ENCODE results near the gene TMPRSS9. TPM values are rescaled to one million over a fixed set of nuclear protein-coding genes. Genes with fewer than 3 reads are reported as not detected.

Gene TMPRSS9
- total RNA-seq, 1 donor from 2014 or later, result not detected

DNA sequence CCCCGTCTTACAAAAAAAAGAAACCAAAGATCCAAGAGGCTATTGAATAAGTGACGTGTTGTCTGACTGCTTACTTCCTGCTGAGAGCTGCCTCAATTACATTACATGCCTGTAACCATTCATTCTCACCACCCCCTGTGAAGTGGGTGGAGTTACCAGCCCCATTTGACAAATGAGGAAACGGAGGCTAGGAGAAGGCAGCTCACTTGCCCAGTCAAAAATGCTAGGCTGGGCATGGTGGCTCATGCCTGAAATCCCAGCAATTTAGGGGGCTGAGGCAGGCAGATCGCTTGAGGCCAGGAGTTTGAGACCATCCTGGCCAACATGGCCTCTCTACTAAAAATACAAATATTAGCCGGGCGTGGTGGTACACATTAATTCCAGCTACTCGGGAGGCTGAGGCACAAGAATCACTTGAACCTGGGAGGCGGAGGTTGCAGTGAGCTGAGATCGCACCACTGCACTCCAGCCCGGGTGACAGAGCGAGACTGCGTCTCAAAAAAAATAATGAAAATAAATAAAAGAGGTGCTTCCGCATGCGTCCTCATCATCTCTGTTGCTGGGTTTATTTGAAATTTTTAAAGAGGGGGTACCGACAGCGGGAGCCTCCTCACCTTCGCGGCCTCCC is 32.2 kb upstream of the TMPRSS9 start:
- Histone ChIP-seq H3K4me3 (peak overlapping the region; percentile 97), H3K27me3 (ENCODE audit: low read depth) (no peaks in the 10 kb centered on the region), H3K4me1 (peaks cover 63% of the 10 kb centered on the region), H3K9me3 (replicated peaks) (no peaks in the 10 kb centered on the region), H3K36me3 (peaks cover 20% of the 10 kb centered on the region), H3K27ac (replicated peaks) (peak overlapping the region; percentile 88)
- DNase-seq, result no peak
- intact Hi-C loops (cut with micrococcal nuclease), result no loop called here
- TF ChIP-seq, protein P1, sequence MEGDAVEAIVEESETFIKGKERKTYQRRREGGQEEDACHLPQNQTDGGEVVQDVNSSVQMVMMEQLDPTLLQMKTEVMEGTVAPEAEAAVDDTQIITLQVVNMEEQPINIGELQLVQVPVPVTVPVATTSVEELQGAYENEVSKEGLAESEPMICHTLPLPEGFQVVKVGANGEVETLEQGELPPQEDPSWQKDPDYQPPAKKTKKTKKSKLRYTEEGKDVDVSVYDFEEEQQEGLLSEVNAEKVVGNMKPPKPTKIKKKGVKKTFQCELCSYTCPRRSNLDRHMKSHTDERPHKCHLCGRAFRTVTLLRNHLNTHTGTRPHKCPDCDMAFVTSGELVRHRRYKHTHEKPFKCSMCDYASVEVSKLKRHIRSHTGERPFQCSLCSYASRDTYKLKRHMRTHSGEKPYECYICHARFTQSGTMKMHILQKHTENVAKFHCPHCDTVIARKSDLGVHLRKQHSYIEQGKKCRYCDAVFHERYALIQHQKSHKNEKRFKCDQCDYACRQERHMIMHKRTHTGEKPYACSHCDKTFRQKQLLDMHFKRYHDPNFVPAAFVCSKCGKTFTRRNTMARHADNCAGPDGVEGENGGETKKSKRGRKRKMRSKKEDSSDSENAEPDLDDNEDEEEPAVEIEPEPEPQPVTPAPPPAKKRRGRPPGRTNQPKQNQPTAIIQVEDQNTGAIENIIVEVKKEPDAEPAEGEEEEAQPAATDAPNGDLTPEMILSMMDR (IDR thresholded peaks at IDR 0.05; ENCODE audit: borderline replicate concordance), result no peak

DNA sequence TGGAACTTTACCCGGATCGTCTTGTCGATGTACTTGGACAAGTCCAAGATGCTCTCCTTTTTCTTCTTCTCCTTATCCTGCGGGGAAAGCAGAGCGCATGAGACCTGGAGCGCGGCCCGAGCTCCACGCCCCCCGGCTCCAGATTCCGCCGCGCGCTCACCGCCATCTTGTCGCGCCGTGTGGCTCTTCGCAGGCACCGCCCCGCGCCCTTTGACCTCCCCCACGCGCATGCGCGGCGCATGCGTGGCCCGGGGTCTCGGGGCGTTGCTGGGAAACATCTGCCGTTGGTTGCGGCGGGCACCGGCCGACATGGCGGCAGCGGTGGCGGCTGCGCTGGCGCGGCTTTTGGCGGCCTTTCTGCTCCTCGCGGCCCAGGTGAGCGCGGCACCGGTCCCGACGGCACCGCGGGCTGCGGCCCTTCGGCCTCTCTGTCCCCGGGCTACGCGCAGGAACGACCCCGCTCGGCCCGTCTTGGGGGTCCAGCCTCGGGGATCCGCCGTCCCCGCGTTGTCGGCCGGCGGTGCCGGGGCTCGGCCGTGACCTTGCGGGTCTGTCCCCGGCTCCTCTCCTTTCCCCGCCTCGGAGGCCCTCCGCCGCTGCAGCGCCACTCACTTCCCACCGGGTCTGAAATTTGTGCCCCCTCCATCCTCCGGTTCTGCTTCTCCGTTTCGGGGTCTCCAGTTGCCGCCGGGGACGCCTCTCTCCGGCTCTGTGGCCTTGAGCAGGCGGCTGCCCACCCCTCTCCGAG is 31.5 kb upstream of the TMPRSS9 start, which contains the start of the genes LSM7 and SPPL2B:
Gene LSM7, minus strand, starts transcription at position 186 of the 748 bp plus-strand sequence. Its CDS starts 20 bp downstream, at position 166.
Gene SPPL2B, plus strand, starts transcription at position 284 of the 748 bp plus-strand sequence. Its CDS starts 26 bp downstream, at position 310.
- Histone ChIP-seq H3K27me3 (ENCODE audit: low read depth) (no peaks in the 10 kb centered on the region), H3K4me1 (peaks cover 68% of the 10 kb centered on the region), H3K9me3 (replicated peaks) (no peaks in the 10 kb centered on the region), H3K27ac (replicated peaks) (peak within 1 kb of the TSS; percentile 88), H3K4me3 (peak within 1 kb of the TSS; percentile 97), H3K36me3 (peaks cover 13% of the 10 kb centered on the region)
- peak; percentile 90 for DNase-seq
- intact Hi-C loops (cut with micrococcal nuclease), result no loop called here
- TF ChIP-seq, protein P1 (IDR thresholded peaks at IDR 0.05; ENCODE audit: borderline replicate concordance), result no peak

DNA sequence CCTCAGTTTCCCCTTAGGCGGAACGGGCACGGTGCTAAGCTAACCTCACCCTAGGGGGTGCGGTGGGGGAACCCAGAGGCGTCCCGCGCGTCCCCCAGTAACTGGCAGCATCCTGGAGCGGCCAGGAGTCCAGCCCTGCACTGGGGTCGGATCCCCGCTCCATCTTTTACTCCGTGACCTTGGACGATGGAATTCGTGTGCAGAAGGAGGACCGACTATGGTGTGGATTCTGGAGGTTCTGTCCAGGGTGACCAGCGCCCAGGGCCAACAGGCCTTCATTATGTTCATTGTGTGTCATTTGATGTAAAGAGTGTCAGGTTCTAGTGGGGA is 31.0 kb upstream of the TMPRSS9 start:
- DNase-seq, result no peak
- H3K27me3 ChIP-seq (ENCODE audit: low read depth), result no peaks in the 10 kb centered on the region
- no peaks in the 10 kb centered on the region for H3K9me3 ChIP-seq (replicated peaks)
- TF ChIP-seq, protein P1 (IDR thresholded peaks at IDR 0.05; ENCODE audit: borderline replicate concordance), result no peak
- H3K4me1 ChIP-seq, result peaks cover 74% of the 10 kb centered on the region
- peak overlapping the region; percentile 97 for H3K4me3 ChIP-seq
- H3K27ac ChIP-seq (replicated peaks), result peak overlapping the region; percentile 88
- H3K36me3 ChIP-seq, result peaks cover 10% of the 10 kb centered on the region
- intact Hi-C loops (cut with micrococcal nuclease), result no loop called here

DNA sequence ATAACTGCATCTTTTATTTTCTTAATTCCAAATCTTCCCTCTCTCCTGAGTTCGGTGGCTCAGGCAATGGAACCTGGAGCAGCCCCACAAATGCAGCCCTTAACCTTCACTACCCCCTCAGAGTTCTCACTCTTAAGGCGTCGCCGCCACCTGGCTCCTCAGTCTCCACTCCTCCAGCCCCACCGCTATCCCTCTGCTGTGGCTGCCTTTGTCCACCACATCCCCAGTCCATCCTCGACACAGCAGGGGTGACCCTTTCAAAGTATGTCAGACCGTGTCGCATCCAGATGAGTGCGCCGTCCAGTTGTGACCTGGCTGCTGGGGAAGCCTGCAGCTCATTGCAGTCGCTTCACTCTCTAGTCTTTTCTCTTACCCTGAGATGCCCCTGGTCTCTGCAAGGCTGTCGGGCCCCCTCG is 30.6 kb upstream of the TMPRSS9 start:
- H3K4me3 ChIP-seq, result peak overlapping the region; percentile 97
- no peaks in the 10 kb centered on the region for H3K9me3 ChIP-seq (replicated peaks)
- H3K4me1 ChIP-seq, result peaks cover 74% of the 10 kb centered on the region
- intact Hi-C loops (cut with micrococcal nuclease), result no loop called here
- peaks cover 7% of the 10 kb centered on the region for H3K36me3 ChIP-seq
- TF ChIP-seq, protein P1 (IDR thresholded peaks at IDR 0.05; ENCODE audit: borderline replicate concordance), result no peak
- H3K27ac ChIP-seq (replicated peaks), result no peak overlapping the region
- H3K27me3 ChIP-seq (ENCODE audit: low read depth), result no peaks in the 10 kb centered on the region
- no peak for DNase-seq

DNA sequence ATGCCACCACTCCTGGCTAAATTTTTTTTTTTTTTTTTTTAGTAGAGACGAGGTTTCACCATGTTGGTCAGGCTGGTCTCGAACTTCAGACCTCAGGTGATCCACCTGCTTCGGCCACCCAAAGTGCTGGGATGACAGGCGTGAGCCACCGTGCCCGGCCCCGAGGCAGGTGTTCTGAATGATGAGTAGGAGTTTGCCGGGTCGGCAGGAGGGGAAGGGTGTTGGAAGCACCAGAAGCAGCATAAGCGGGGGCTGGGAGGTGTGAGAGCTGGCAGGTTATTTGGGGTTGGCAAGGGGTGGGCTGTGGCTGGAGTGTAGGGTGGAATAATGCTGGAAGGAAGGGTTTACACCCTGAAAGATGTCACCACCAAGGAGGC is 29.8 kb upstream of the TMPRSS9 start:
- peaks cover 74% of the 10 kb centered on the region for H3K4me1 ChIP-seq
- no peak overlapping the region for H3K27ac ChIP-seq (replicated peaks)

More for the DNA sequence above, 29.8 kb upstream of the TMPRSS9 start:
- peaks cover 7% of the 10 kb centered on the region for H3K36me3 ChIP-seq
- H3K4me3 ChIP-seq, result no peak overlapping the region
- intact Hi-C loops (cut with micrococcal nuclease), result no loop called here
- DNase-seq, result no peak
- H3K27me3 ChIP-seq (ENCODE audit: low read depth), result no peaks in the 10 kb centered on the region
- H3K9me3 ChIP-seq (replicated peaks), result no peaks in the 10 kb centered on the region
- TF ChIP-seq, protein P1 (IDR thresholded peaks at IDR 0.05; ENCODE audit: borderline replicate concordance), result no peak
